A549 (cell line): Measurements from ENCODE around the gene MAP3K2. TPM values are rescaled to one million over a fixed set of nuclear protein-coding genes. Genes with fewer than 3 reads are reported as not detected.

Experiments used
- ATAC-seq, 2 experiments: fragments of 200-7000 bp in 1 of 2; fragments of >200 bp in 1 of 2; cut with Nextera tagmentation in 1 of 2; cut with Tn5 transposase in 1 of 2; 3 replicates each; pipeline versions ENCODE4 v1.8.0 to v1.9.1; 2018 to 2020; ENCODE audit warnings: mild to moderate bottlenecking in 1 of 2, moderate library complexity in 1 of 2
- CTCF ChIA-PET: fragments of 300-600 bp; sonication (Branson Sonifier 250); formaldehyde crosslinking; extraction: SDS; loops from one replicate; lab custom pipeline; 2021; ENCODE audit warnings: antibody characterized with exemption, inconsistent platforms; lab: Yijun Ruan, JAX
- POLR2A ChIA-PET: fragments of 350-600 bp; formaldehyde crosslinking; extraction: SDS; loops from one replicate; lab custom pipeline; 2021; ENCODE audit warnings: antibody characterized with exemption, inconsistent platforms; lab: Yijun Ruan, JAX
- DNase-seq, 2 experiments: peaks; one replicate each; pipeline versions ENCODE4 v3.0.0 to v3.0.0-alpha.2; 2011 to 2016; ENCODE audit warnings: low read depth in 1 of 2, low spot score in 1 of 2
- FAIRE-seq: peaks from 2 replicates; lab custom pipeline; 2011; peaks lifted over from hg19 to GRCh38; lab: Jason Lieb, UNC
- H3K27ac ChIP-seq, 2 experiments: fragments of >200 bp; sonication (Bioruptor Twin); formaldehyde crosslinking; 3 replicates each; pipeline ENCODE4 v1.5.1; 2016 to 2017
- H3K4me1 ChIP-seq: fragments of >200 bp; sonication (Bioruptor Twin); formaldehyde crosslinking; 3 replicates; pipeline ENCODE4 v1.6.1; 2016
- H3K4me2 ChIP-seq: fragments of >200 bp; sonication (Bioruptor Twin); formaldehyde crosslinking; 3 replicates; pipeline ENCODE4 v1.6.1; 2016
- H3K4me3 ChIP-seq: fragments of >200 bp; sonication (Bioruptor Twin); formaldehyde crosslinking; 3 replicates; pipeline ENCODE4 v1.5.1; 2016
- H3K9me3 ChIP-seq: fragments of >200 bp; sonication (Bioruptor Twin); formaldehyde crosslinking; 3 replicates; pipeline ENCODE4 v1.6.1; 2016
- BCL3 ChIP-seq: fragments of >200 bp; sonication (Bioruptor Twin); formaldehyde crosslinking; IDR thresholded peaks from 3 replicates; pipeline ENCODE4 v1.6.1; 2016
- BHLHE40 ChIP-seq: IDR thresholded peaks from 2 replicates; pipeline ENCODE4 v1.6.1; 2012; ENCODE audit warnings: low read depth, low read length, inconsistent platforms
- CBX2 ChIP-seq: fragments of 200-600 bp; sonication (generic); IDR thresholded peaks from 2 replicates; pipeline ENCODE4 v1.6.1; 2016; ENCODE audit warnings: low read depth, mild to moderate bottlenecking, borderline replicate concordance
- CEBPB ChIP-seq, 2 experiments: fragments of >200 bp in 1 of 2; sonication (Bioruptor Twin) in 1 of 2; formaldehyde crosslinking in 1 of 2; IDR thresholded peaks; 2 replicates each; pipeline ENCODE4 v1.6.1; 2012 to 2016
- EHF ChIP-seq: fragments of 250-450 bp; sonication (Bioruptor Pico); IDR thresholded peaks from 2 replicates; pipeline ENCODE4 v1.5.0; 2020; ENCODE audit warnings: mild to moderate bottlenecking
- EHMT2 ChIP-seq: fragments of 200-600 bp; sonication (generic); IDR thresholded peaks from 2 replicates; pipeline ENCODE4 v1.6.1; 2016; ENCODE audit warnings: antibody characterized with exemption, low read depth, mild to moderate bottlenecking, moderate library complexity
- FOXS1 ChIP-seq: fragments of 250-450 bp; sonication (Bioruptor Pico); IDR thresholded peaks from 2 replicates; pipeline ENCODE4 v1.5.0; 2020; ENCODE audit warnings: mild to moderate bottlenecking, moderate library complexity
- GATA3 ChIP-seq: IDR thresholded peaks from 2 replicates; pipeline ENCODE4 v1.6.1; 2012; ENCODE audit warnings: borderline replicate concordance
- HDAC2 ChIP-seq: fragments of 200-600 bp; sonication (generic); IDR thresholded peaks from 2 replicates; pipeline ENCODE4 v1.6.1; 2016
- HES2 ChIP-seq: fragments of >200 bp; sonication (Bioruptor Twin); formaldehyde crosslinking; IDR thresholded peaks from 2 replicates; pipeline ENCODE4 v1.6.1; 2016
- HEYL ChIP-seq: fragments of 250-450 bp; sonication (Bioruptor Pico); IDR thresholded peaks from 2 replicates; pipeline ENCODE4 v1.8.0; 2021; ENCODE audit warnings: mild to moderate bottlenecking, moderate library complexity
- HOXB13 ChIP-seq: fragments of 250-450 bp; sonication (Bioruptor Pico); IDR thresholded peaks from 2 replicates; pipeline ENCODE4 v1.5.0; 2020; ENCODE audit warnings: low read depth, mild to moderate bottlenecking, moderate library complexity
- JUN ChIP-seq, 2 experiments: fragments of >200 bp; sonication (Bioruptor Twin); formaldehyde crosslinking; IDR thresholded peaks; 2 replicates in 1 of 2; 3 replicates in 1 of 2; pipeline ENCODE4 v1.6.1; 2016 to 2017
- NFE2L2 ChIP-seq: fragments of 150-350 bp; conservative IDR thresholded peaks from 2 replicates; pipeline ENCODE4 v1.6.1; 2014; ENCODE audit warnings: low read length
- NR3C1 ChIP-seq: fragments of >200 bp; sonication (Bioruptor Twin); formaldehyde crosslinking; IDR thresholded peaks from 3 replicates; pipeline ENCODE4 v1.6.1; 2017
- POLR2AphosphoS2 ChIP-seq: conservative IDR thresholded peaks from 2 replicates; pipeline ENCODE4 v1.6.1; 2012; ENCODE audit warnings: low read length, improper control_type of control experiment, inconsistent platforms
- RAD21 ChIP-seq, 2 experiments: fragments of >200 bp in 1 of 2; sonication (Bioruptor Twin) in 1 of 2; formaldehyde crosslinking in 1 of 2; IDR thresholded peaks in 1 of 2; conservative IDR thresholded peaks in 1 of 2; 2 replicates in 1 of 2; 3 replicates in 1 of 2; pipeline ENCODE4 v1.6.1; 2012 to 2018; ENCODE audit warnings: inconsistent platforms in 1 of 2
- RARB ChIP-seq: fragments of 250-450 bp; sonication (Bioruptor Pico); IDR thresholded peaks from 2 replicates; pipeline ENCODE4 v1.8.0; 2021; ENCODE audit warnings: mild to moderate bottlenecking, moderate library complexity
- RCOR1 ChIP-seq: fragments of 150-350 bp; IDR thresholded peaks from 2 replicates; pipeline ENCODE4 v1.6.1; 2014; ENCODE audit warnings: antibody characterized with exemption, low read length, low read depth
- RFX5 ChIP-seq: fragments of 450-650 bp; IDR thresholded peaks from 2 replicates; pipeline ENCODE4 v1.7.1; 2014; ENCODE audit warnings: antibody characterized with exemption, mild to moderate bottlenecking, moderate library complexity
- RNF2 ChIP-seq: fragments of 200-600 bp; sonication (generic); IDR thresholded peaks from 2 replicates; pipeline ENCODE4 v1.6.1; 2016; ENCODE audit warnings: low read depth, mild to moderate bottlenecking, antibody characterized with exemption, moderate library complexity, borderline replicate concordance
- TFCP2L1 ChIP-seq: fragments of 250-450 bp; sonication (Bioruptor Pico); IDR thresholded peaks from 2 replicates; pipeline ENCODE4 v1.5.0; 2021; ENCODE audit warnings: mild to moderate bottlenecking
- TP53 ChIP-seq: fragments of 250-450 bp; sonication (Bioruptor Pico); IDR thresholded peaks from 2 replicates; pipeline ENCODE4 v1.5.0; 2021; ENCODE audit warnings: mild to moderate bottlenecking, moderate library complexity
- ZC3H11A ChIP-seq: fragments of 450-650 bp; IDR thresholded peaks from 2 replicates; pipeline ENCODE4 v1.6.1; 2014; ENCODE audit warnings: antibody characterized with exemption, mild to moderate bottlenecking
- ZNF302 ChIP-seq: fragments of 250-450 bp; sonication (Bioruptor Pico); IDR thresholded peaks from 2 replicates; pipeline ENCODE4 v1.9.0; 2021; ENCODE audit warnings: inconsistent platforms, mild to moderate bottlenecking, moderate library complexity
- WGBS: methylation state at CpG from one replicate; pipeline ENCODE4 v1.1.6; 2017; ENCODE audit errors: missing lambda C conversion rate; 5-methylcytosine and 5-hydroxymethylcytosine counted together
- polyA plus RNA-seq, 4 experiments: library from polyadenylated mRNA; depleted of rRNA in 3 of 4; stranded (reverse); fragments of >200 nt; fragmentation: RNase III in 1 of 4; extraction: RNeasy Plus Mini Kit Qiagen cat#74134 plus additional on column Dnase treatment in 1 of 4; gene quantifications; 2 replicates in 3 of 4; 3 replicates in 1 of 4; pipeline ENCODE4 v1.2.3, GENCODE V29; 2011 to 2017
- TF ChIP-seq, protein P1 (sequence below): IDR thresholded peaks from 2 replicates; pipeline ENCODE4 v1.6.1; 2012
- TF ChIP-seq, protein P2 (sequence below): IDR thresholded peaks from 2 replicates; pipeline ENCODE4 v1.6.1; 2012

The MAP3K2 gene
- polyA plus RNA-seq, 2 of the 4 experiments (the other 2 are of a cell fraction): 12.3 to 29.7 TPM

GRCh38 chr2:127347734-127348392 lies 39.9 kb downstream of the MAP3K2 start:
- TF ChIP-seq NR3C1 (no peak), JUN (IDR thresholded peaks at IDR 0.05) (no peak), FOXS1 (CRISPR knock-in tag) (no peak), BHLHE40 (no peak), HOXB13 (CRISPR knock-in tag) (no peak), EHMT2 (no peak)
- TF ChIP-seq, protein P1, sequence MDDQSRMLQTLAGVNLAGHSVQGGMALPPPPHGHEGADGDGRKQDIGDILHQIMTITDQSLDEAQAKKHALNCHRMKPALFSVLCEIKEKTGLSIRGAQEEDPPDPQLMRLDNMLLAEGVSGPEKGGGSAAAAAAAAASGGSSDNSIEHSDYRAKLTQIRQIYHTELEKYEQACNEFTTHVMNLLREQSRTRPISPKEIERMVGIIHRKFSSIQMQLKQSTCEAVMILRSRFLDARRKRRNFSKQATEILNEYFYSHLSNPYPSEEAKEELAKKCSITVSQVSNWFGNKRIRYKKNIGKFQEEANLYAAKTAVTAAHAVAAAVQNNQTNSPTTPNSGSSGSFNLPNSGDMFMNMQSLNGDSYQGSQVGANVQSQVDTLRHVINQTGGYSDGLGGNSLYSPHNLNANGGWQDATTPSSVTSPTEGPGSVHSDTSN: no peak
- TF ChIP-seq, all 56 proteins: peak for 0
- FAIRE-seq (no peak), ATAC-seq (no peak), DNase-seq (no peak)
- no peaks in the 10 kb centered on the region for H3K9me3 ChIP-seq
- POLR2A ChIA-PET: no interaction called here
- H3K4me3 ChIP-seq: no peak overlapping the region
- WGBS: 97% methylated on average over 1 of the region's 1 CpG
- H3K4me2 ChIP-seq: no peak overlapping the region
- peaks cover 25% of the 10 kb centered on the region; the same call in 2 of the 3 replicates for H3K4me1 ChIP-seq
- H3K27ac ChIP-seq: no peak overlapping the region
- CTCF ChIA-PET: no interaction called here

- no peak for FAIRE-seq
- Histone ChIP-seq H3K27ac (no peak overlapping the region), H3K9me3 (no peaks in the 10 kb centered on the region), H3K4me3 (no peak overlapping the region), H3K4me1 (peaks cover 31% of the 10 kb centered on the region; the same call in 2 of the 3 replicates), H3K4me2 (no peak overlapping the region)
- DNase-seq: no peak
- ChIA-PET CTCF (no interaction called here), POLR2A (no interaction called here)
- TF ChIP-seq POLR2AphosphoS2 (no peak), RAD21 (conservative IDR thresholded peaks at IDR 0.05 in 1 of 2, IDR thresholded peaks at IDR 0.05 in 1 of 2) (no peak), EHMT2 (no peak), RARB (CRISPR knock-in tag) (no peak), ZC3H11A (no peak), CBX2 (no peak), HES2 (no peak), BCL3 (no peak)
- 57% methylated on average over 3 of the region's 3 CpGs for WGBS
- no peak for ATAC-seq
Measured at GRCh38 chr2:127347015-127347414, 40.8 kb downstream of the MAP3K2 start.

GRCh38 chr2:127343277-127343676 lies 44.5 kb downstream of the MAP3K2 start:
- DNase-seq (no peak), FAIRE-seq (no peak), ATAC-seq (no peak)
- Histone ChIP-seq H3K27ac (no peak overlapping the region), H3K4me1 (peaks cover 30% of the 10 kb centered on the region; the same call in 2 of the 3 replicates), H3K4me3 (no peak overlapping the region), H3K9me3 (no peaks in the 10 kb centered on the region), H3K4me2 (no peak overlapping the region)
- POLR2A ChIA-PET: no interaction called here
- CTCF ChIA-PET: no interaction called here
- TF ChIP-seq HDAC2: no peak
- no peak for TF ChIP-seq TP53 (CRISPR knock-in tag)
- TF ChIP-seq, protein P2, sequence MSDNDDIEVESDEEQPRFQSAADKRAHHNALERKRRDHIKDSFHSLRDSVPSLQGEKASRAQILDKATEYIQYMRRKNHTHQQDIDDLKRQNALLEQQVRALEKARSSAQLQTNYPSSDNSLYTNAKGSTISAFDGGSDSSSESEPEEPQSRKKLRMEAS: no peak
- no peak for TF ChIP-seq BCL3
- TF ChIP-seq RCOR1: no peak
- TF ChIP-seq ZNF302 (CRISPR knock-in tag): no peak
- no peak for TF ChIP-seq EHF (CRISPR knock-in tag)
- no peak for TF ChIP-seq RNF2
- TF ChIP-seq HOXB13 (CRISPR knock-in tag): no peak
- TF ChIP-seq GATA3: no peak
- TF ChIP-seq EHMT2: no peak
- TF ChIP-seq HES2: no peak
- no peak for TF ChIP-seq RFX5
- TF ChIP-seq BHLHE40: no peak
- TF ChIP-seq RARB (CRISPR knock-in tag): no peak
- TF ChIP-seq HEYL (CRISPR knock-in tag): no peak
- no peak for TF ChIP-seq TFCP2L1
- TF ChIP-seq CEBPB (IDR thresholded peaks at IDR 0.05): no peak
- no peak for TF ChIP-seq NFE2L2
- 84% methylated on average over 2 of the region's 2 CpGs for WGBS
